OCI-LY3 (cell line): ENCODE measurements around the gene WDR26.

Source experiments
- H2AFZ ChIP-seq: fragments of 200-600, 300-600 bp; shearing (Covaris generic); 2 replicates; pipeline ENCODE4 v1.6.0; 2014; ENCODE audit warnings: antibody characterized with exemption, low read depth, low read length
- H3K27ac ChIP-seq: fragments of 200-600, 300-600 bp; sonication (generic); 2 replicates; pipeline ENCODE4 v1.5.1; 2014; ENCODE audit warnings: mild to moderate bottlenecking, low read length, moderate library complexity, mixed read lengths
- H3K27me3 ChIP-seq: fragments of 200-600, 300-600 bp; sonication (generic); 2 replicates; pipeline ENCODE4 v1.6.1; 2014; ENCODE audit warnings: low read depth, low read length, mixed read lengths
- H3K36me3 ChIP-seq: fragments of 200-600, 300-600 bp; sonication (generic); replicated peaks from 2 replicates; pipeline ENCODE3; 2014; ENCODE audit warnings: low read depth, low read length, mixed read lengths
- H3K4me1 ChIP-seq: fragments of 300-600, 200-600 bp; sonication (generic); 2 replicates; pipeline ENCODE4 v1.6.1; 2014; ENCODE audit warnings: low read length, mixed read lengths
- H3K4me2 ChIP-seq: fragments of 200-600, 300-600 bp; sonication (generic); 2 replicates; pipeline ENCODE4 v1.6.1; 2014; ENCODE audit warnings: low read length, mixed read lengths
- H3K4me3 ChIP-seq: fragments of 300-600, 200-600 bp; sonication (generic); 2 replicates; pipeline ENCODE4 v1.5.1; 2014; ENCODE audit warnings: antibody characterized with exemption, mild to moderate bottlenecking, low read length, moderate library complexity
- H3K79me2 ChIP-seq: fragments of 300-600, 200-600 bp; shearing (Covaris generic); 2 replicates; pipeline ENCODE4 v1.6.1; 2014; ENCODE audit warnings: mild to moderate bottlenecking, low read length, mixed read lengths
- H3K9ac ChIP-seq: fragments of 300-600, 200-600 bp; shearing (Covaris generic); 2 replicates; pipeline ENCODE4 v1.6.0; 2014; ENCODE audit warnings: mild to moderate bottlenecking, low read length, moderate library complexity
- H3K9me3 ChIP-seq: fragments of 200-600, 300-600 bp; shearing (Covaris generic); 2 replicates; pipeline ENCODE4 v1.6.1; 2014; ENCODE audit warnings: low read length, mixed read lengths; ENCODE audit not compliant: insufficient read depth
- H4K20me1 ChIP-seq: fragments of 200-600, 300-600 bp; sonication (generic); 2 replicates; pipeline ENCODE4 v1.6.1; 2016; ENCODE audit warnings: low read length, mixed read lengths; ENCODE audit not compliant: insufficient read depth
- EZH2phosphoT487 ChIP-seq: fragments of 200-600 bp; shearing (Covaris generic); IDR thresholded peaks from 2 replicates; pipeline ENCODE4 v1.6.1; 2018; ENCODE audit warnings: antibody characterized with exemption, mixed run types, low read depth
- TF ChIP-seq, protein P1 (sequence below): fragments of 200-600, 300-600 bp; sonication (generic); IDR thresholded peaks from 2 replicates; pipeline ENCODE4 v1.5.1; 2014; ENCODE audit warnings: antibody characterized with exemption, low read length, low read depth

The WDR26 gene

DNA sequence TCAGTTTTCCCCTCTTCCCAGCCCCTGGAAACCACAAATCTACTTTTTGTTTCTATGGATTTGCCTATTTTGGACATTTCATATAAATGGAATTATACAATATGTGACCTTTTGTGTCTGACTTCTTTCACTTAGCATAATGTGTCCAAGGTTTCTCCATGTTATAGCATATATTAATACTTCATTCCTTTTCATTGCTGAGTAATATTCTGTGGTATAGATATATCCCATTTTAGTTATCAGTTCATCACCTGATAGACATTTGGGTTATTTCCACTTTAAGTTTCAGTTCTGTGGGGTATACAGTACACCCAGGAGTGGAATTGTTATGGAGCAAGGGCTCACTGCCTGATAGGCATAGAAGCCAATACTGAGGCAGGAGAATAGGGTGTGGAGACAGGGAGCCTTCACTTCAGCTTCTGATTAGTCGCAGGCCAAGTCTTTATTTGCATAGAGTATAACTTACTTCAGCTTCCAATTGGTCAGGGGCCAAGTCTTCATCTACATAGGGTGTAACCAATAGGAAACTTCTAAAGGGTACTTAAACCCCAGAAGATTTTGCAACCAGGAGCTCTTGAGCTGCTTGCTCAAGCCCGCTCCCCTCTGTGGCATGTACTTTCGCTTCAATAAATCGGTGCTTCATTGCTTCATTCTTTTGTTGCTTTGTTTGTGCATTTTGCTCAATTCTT, 96.3 kb downstream of the WDR26 start:
- Histone ChIP-seq H3K27me3 (no peaks in the 10 kb centered on the region), H3K9ac (no peak overlapping the region), H3K4me3 (no peak overlapping the region), H3K79me2 (no peaks in the 10 kb centered on the region), H4K20me1 (no peaks in the 10 kb centered on the region), H3K36me3 (no peaks in the 10 kb centered on the region), H3K4me1 (peaks cover 21% of the 10 kb centered on the region), H3K27ac (no peak overlapping the region), H3K9me3 (peaks cover 17% of the 10 kb centered on the region; the same call in 1 of the 2 replicates), H3K4me2 (no peak overlapping the region), H2AFZ (no peak overlapping the region)
- TF ChIP-seq, protein P1, sequence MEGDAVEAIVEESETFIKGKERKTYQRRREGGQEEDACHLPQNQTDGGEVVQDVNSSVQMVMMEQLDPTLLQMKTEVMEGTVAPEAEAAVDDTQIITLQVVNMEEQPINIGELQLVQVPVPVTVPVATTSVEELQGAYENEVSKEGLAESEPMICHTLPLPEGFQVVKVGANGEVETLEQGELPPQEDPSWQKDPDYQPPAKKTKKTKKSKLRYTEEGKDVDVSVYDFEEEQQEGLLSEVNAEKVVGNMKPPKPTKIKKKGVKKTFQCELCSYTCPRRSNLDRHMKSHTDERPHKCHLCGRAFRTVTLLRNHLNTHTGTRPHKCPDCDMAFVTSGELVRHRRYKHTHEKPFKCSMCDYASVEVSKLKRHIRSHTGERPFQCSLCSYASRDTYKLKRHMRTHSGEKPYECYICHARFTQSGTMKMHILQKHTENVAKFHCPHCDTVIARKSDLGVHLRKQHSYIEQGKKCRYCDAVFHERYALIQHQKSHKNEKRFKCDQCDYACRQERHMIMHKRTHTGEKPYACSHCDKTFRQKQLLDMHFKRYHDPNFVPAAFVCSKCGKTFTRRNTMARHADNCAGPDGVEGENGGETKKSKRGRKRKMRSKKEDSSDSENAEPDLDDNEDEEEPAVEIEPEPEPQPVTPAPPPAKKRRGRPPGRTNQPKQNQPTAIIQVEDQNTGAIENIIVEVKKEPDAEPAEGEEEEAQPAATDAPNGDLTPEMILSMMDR: no peak
- TF ChIP-seq EZH2phosphoT487: no peak
